ENCODE results near the gene IL1R1. TPM values are rescaled to one million over a fixed set of nuclear protein-coding genes. Genes with fewer than 3 reads are reported as not detected.

The IL1R1 gene
- total RNA-seq, 1 donor from 2014 or later = 79.6 TPM

- intact Hi-C loops (cut with DNase I) = no loop called here
- peaks cover 0 to 72% of the 10 kb centered on the region in 2 donors for H3K36me3 ChIP-seq
These were observed 29.4 kb downstream of the IL1R1 start for GRCh38 chr2:102171946-102172345.

GRCh38 chr2:102172745-102173144 is 30.2 kb downstream of the IL1R1 start:
- DNase-seq (ENCODE audit: extremely low spot score in 2 of 2) = no peak
- Histone ChIP-seq H3K9me3 (no peaks in the 10 kb centered on the region), H3K36me3 (peaks cover 0 to 80% of the 10 kb centered on the region in 2 donors), H3K27me3 (no peaks in the 10 kb centered on the region), H3K27ac (no peak overlapping the region), H3K4me3 (no peak overlapping the region), H3K4me1 (no peaks in the 10 kb centered on the region)
- TF ChIP-seq POLR2AphosphoS5 (IDR thresholded peaks at IDR 0.05; ENCODE audit: insufficient read depth in 1 of 2, low read depth in 1 of 2) (no peak), CTCF (IDR thresholded peaks at IDR 0.05) (no peak), POLR2A (IDR thresholded peaks at IDR 0.05) (no peak)
- intact Hi-C loops (cut with DNase I) = no loop called here

More at GRCh38 chr2:102171946-102172345, 29.4 kb downstream of the IL1R1 start:
- Histone ChIP-seq H3K4me1 (no peaks in the 10 kb centered on the region), H3K27me3 (no peaks in the 10 kb centered on the region), H3K9me3 (no peaks in the 10 kb centered on the region), H3K27ac (no peak overlapping the region), H3K4me3 (no peak overlapping the region)
- no peak for DNase-seq (ENCODE audit: extremely low spot score in 2 of 2)
- TF ChIP-seq POLR2AphosphoS5 (IDR thresholded peaks at IDR 0.05; ENCODE audit: insufficient read depth in 1 of 2, low read depth in 1 of 2) = no peak
- TF ChIP-seq CTCF (IDR thresholded peaks at IDR 0.05) = no peak
- TF ChIP-seq POLR2A (IDR thresholded peaks at IDR 0.05) = no peak

GRCh38 chr2:102176172-102176571 is 33.6 kb downstream of the IL1R1 start:
- Histone ChIP-seq H3K27ac (no peak overlapping the region), H3K9me3 (no peaks in the 10 kb centered on the region), H3K4me3 (no peak overlapping the region), H3K27me3 (no peaks in the 10 kb centered on the region), H3K4me1 (no peaks in the 10 kb centered on the region), H3K36me3 (peaks cover 0 to 71% of the 10 kb centered on the region in 2 donors)
- intact Hi-C loops (cut with DNase I) = no loop called here
- no peak for DNase-seq (ENCODE audit: extremely low spot score in 2 of 2)
- TF ChIP-seq POLR2A (IDR thresholded peaks at IDR 0.05) (no peak), CTCF (IDR thresholded peaks at IDR 0.05) (no peak), POLR2AphosphoS5 (IDR thresholded peaks at IDR 0.05; ENCODE audit: insufficient read depth in 1 of 2, low read depth in 1 of 2) (no peak)

- intact Hi-C loops (cut with DNase I) = no loop called here
- no peaks in the 10 kb centered on the region for H3K4me1 ChIP-seq
These were observed 35.4 kb downstream of the IL1R1 start for GRCh38 chr2:102177814-102178478.

GRCh38 chr2:102179061-102179460 is 36.5 kb downstream of the IL1R1 start:
- no peak for DNase-seq (ENCODE audit: extremely low spot score in 2 of 2)
- H3K27me3 ChIP-seq = no peaks in the 10 kb centered on the region
- no peak overlapping the region for H3K4me3 ChIP-seq
- peaks cover 0 to 44% of the 10 kb centered on the region in 2 donors for H3K36me3 ChIP-seq
- no peaks in the 10 kb centered on the region for H3K9me3 ChIP-seq
- intact Hi-C loops (cut with DNase I) = no loop called here
- no peak overlapping the region for H3K27ac ChIP-seq
- H3K4me1 ChIP-seq = no peaks in the 10 kb centered on the region
- TF ChIP-seq CTCF (IDR thresholded peaks at IDR 0.05) (no peak), POLR2AphosphoS5 (IDR thresholded peaks at IDR 0.05; ENCODE audit: insufficient read depth in 1 of 2, low read depth in 1 of 2) (no peak), POLR2A (IDR thresholded peaks at IDR 0.05) (no peak)

More at GRCh38 chr2:102177814-102178478, 35.4 kb downstream of the IL1R1 start:
- no peaks in the 10 kb centered on the region for H3K27me3 ChIP-seq
- H3K27ac ChIP-seq = no peak overlapping the region
- no peak for DNase-seq (ENCODE audit: extremely low spot score in 2 of 2)
- H3K9me3 ChIP-seq = no peaks in the 10 kb centered on the region
- no peak overlapping the region for H3K4me3 ChIP-seq
- H3K36me3 ChIP-seq = peaks cover 0 to 55% of the 10 kb centered on the region in 2 donors
- no peak for TF ChIP-seq POLR2A (IDR thresholded peaks at IDR 0.05)
- peak in 1 of 2 donors; percentile 43 for TF ChIP-seq POLR2AphosphoS5 (IDR thresholded peaks at IDR 0.05; ENCODE audit: insufficient read depth in 1 of 2, low read depth in 1 of 2)
